ENCODE results near the gene DGUOK.

- TF ChIP-seq CTCF (IDR thresholded peaks at IDR 0.05 in 4 of 5, conservative IDR thresholded peaks at IDR 0.05 in 1 of 5), result no peak
- TF ChIP-seq POLR2A (IDR thresholded peaks at IDR 0.05), result no peak
Measured at GRCh38 chr2:73907840-73908452, 18.7 kb upstream of the DGUOK start.
